Esophagus muscularis mucosa (tissue), 4 donors: ENCODE results near the gene TEDC1.

Experiments
- EP300 ChIP-seq: sonication (generic); formaldehyde crosslinking; IDR thresholded peaks from one replicate; pipeline ENCODE4 v1.6.1; 2017; ENCODE audit warnings: antibody characterized with exemption
- POLR2A ChIP-seq: fragments of 450-650 bp; IDR thresholded peaks from one replicate; pipeline ENCODE4 v1.6.1; 2017; ENCODE audit warnings: antibody characterized with exemption, moderate library complexity, mild to moderate bottlenecking, low read depth
- POLR2AphosphoS5 ChIP-seq, 2 donors: sonication (generic); formaldehyde crosslinking; IDR thresholded peaks; one replicate each; pipeline ENCODE4 v1.6.1; 2017; ENCODE audit warnings: antibody characterized with exemption in 2 of 2
- TF ChIP-seq, protein P1 (sequence below), 3 experiments: fragments of 200-600 bp in 2 of 3; fragments of 450-650 bp in 1 of 3; sonication (generic) in 2 of 3; IDR thresholded peaks; one replicate each; pipeline ENCODE4 v1.5.1; 2017 to 2019; ENCODE audit warnings: antibody characterized with exemption in 3 of 3, mild to moderate bottlenecking in 2 of 3, moderate library complexity in 1 of 3

- no peak for TF ChIP-seq POLR2AphosphoS5 (IDR thresholded peaks at IDR 0.05)
- TF ChIP-seq, protein P1, sequence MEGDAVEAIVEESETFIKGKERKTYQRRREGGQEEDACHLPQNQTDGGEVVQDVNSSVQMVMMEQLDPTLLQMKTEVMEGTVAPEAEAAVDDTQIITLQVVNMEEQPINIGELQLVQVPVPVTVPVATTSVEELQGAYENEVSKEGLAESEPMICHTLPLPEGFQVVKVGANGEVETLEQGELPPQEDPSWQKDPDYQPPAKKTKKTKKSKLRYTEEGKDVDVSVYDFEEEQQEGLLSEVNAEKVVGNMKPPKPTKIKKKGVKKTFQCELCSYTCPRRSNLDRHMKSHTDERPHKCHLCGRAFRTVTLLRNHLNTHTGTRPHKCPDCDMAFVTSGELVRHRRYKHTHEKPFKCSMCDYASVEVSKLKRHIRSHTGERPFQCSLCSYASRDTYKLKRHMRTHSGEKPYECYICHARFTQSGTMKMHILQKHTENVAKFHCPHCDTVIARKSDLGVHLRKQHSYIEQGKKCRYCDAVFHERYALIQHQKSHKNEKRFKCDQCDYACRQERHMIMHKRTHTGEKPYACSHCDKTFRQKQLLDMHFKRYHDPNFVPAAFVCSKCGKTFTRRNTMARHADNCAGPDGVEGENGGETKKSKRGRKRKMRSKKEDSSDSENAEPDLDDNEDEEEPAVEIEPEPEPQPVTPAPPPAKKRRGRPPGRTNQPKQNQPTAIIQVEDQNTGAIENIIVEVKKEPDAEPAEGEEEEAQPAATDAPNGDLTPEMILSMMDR (IDR thresholded peaks at IDR 0.05), result peak in 1 of 3 experiments; percentile 30
- no peak for TF ChIP-seq POLR2A
- TF ChIP-seq EP300, result no peak
Observed at GRCh38 chr14:105485739-105486162, 5.3 kb upstream of the TEDC1 start.
